ENCODE results near the gene INO80. TPM values are rescaled to one million over a fixed set of nuclear protein-coding genes. Genes with fewer than 3 reads are reported as not detected.
A peak's percentile ranks its signal among the peaks of the same experiment; 100 is the strongest.

INO80 gene
- total RNA-seq, 1 donor from 2014 or later = 20.9 TPM

DNA sequence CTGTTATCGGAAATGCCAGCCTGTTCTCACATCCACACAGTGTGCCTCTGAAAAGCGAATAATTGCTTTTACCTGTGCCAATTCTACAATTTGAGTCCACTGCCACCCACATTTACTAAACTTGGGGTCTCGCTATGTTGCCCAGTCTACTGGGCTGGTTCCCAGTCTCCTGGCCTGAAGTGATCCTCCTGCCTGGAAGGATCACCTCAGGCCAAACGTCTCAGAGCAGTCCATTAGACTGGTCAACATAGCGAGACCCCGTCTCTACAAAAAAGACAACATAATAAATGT, 827 bp upstream of the INO80 start:
- TF ChIP-seq, protein P1, sequence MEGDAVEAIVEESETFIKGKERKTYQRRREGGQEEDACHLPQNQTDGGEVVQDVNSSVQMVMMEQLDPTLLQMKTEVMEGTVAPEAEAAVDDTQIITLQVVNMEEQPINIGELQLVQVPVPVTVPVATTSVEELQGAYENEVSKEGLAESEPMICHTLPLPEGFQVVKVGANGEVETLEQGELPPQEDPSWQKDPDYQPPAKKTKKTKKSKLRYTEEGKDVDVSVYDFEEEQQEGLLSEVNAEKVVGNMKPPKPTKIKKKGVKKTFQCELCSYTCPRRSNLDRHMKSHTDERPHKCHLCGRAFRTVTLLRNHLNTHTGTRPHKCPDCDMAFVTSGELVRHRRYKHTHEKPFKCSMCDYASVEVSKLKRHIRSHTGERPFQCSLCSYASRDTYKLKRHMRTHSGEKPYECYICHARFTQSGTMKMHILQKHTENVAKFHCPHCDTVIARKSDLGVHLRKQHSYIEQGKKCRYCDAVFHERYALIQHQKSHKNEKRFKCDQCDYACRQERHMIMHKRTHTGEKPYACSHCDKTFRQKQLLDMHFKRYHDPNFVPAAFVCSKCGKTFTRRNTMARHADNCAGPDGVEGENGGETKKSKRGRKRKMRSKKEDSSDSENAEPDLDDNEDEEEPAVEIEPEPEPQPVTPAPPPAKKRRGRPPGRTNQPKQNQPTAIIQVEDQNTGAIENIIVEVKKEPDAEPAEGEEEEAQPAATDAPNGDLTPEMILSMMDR (IDR thresholded peaks at IDR 0.05) = no peak
- no peak for DNase-seq (ENCODE audit: extremely low spot score, unreplicated experiment)
- peaks cover 2% of the 10 kb centered on the region for H3K36me3 Mint-ChIP-seq (ENCODE audit: unreplicated experiment)
- no peaks in the 10 kb centered on the region for H3K9me3 Mint-ChIP-seq (ENCODE audit: unreplicated experiment)
- H3K4me1 Mint-ChIP-seq (ENCODE audit: unreplicated experiment) = peaks cover 13% of the 10 kb centered on the region
- H3K27ac Mint-ChIP-seq (ENCODE audit: unreplicated experiment) = peak overlapping the region; percentile 97
- H3K27me3 Mint-ChIP-seq (ENCODE audit: unreplicated experiment) = no peaks in the 10 kb centered on the region
- peak overlapping the region; percentile 89 for H3K4me3 Mint-ChIP-seq (ENCODE audit: unreplicated experiment)

DNA sequence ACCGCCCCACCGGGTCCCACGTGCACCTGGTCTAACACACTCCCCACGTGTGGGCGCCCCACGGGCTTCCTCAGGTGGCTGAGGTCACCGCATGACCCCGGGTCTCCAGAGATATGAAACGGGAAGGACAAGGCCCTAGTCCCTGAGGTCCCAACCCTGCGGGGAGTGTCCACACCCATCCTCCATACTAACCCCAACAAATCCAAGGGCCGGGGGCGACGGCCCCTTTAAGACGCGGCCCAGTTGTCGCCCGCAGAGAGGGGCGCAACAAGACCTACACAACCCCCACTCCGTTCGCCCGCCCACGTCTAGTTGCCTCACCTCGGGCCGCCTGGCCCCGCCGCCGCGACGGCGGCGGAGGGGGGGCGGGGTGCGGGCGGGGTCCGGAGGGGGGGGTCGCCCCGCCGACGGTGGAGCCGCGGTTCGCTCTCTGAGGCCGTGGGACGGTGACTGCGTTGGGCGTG, 396 bp downstream of the INO80 start:
- Mint-ChIP-seq H3K27ac (ENCODE audit: unreplicated experiment) (peak overlapping the region; percentile 97), H3K4me1 (ENCODE audit: unreplicated experiment) (peaks cover 13% of the 10 kb centered on the region), H3K9me3 (ENCODE audit: unreplicated experiment) (no peaks in the 10 kb centered on the region), H3K27me3 (ENCODE audit: unreplicated experiment) (no peaks in the 10 kb centered on the region), H3K4me3 (ENCODE audit: unreplicated experiment) (peak overlapping the region; percentile 89), H3K36me3 (ENCODE audit: unreplicated experiment) (peaks cover 2% of the 10 kb centered on the region)
- TF ChIP-seq, protein P1 (IDR thresholded peaks at IDR 0.05) = no peak
- peak; percentile 84 for DNase-seq (ENCODE audit: extremely low spot score, unreplicated experiment)

DNA sequence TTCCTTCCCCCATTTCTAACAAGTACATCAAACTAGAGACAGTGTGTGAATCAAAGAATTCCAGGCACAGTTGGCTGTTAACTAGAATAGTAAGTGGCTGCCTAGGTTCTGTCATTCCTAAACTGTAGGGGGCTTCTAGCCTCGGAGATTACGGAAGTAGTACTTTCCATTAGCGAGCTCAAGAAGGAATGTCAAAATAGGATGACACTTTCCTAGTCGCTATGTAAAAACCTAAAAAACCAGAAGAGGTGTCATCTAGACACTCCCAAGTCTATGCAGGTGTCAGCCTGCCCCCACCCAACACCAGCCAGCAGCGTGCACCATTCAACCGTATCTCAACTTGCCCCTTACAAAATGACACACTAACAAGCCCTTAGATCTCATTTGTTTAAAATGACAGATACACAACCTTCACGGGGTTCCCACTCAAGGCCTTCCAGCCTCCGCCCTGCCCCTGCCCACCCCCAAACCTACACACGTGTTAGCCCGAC, 874 bp downstream of the INO80 start:
- peak overlapping the region; percentile 97 for H3K27ac Mint-ChIP-seq (ENCODE audit: unreplicated experiment)
- TF ChIP-seq, protein P1 (IDR thresholded peaks at IDR 0.05) = peak; percentile 38
- H3K9me3 Mint-ChIP-seq (ENCODE audit: unreplicated experiment) = no peaks in the 10 kb centered on the region
- H3K27me3 Mint-ChIP-seq (ENCODE audit: unreplicated experiment) = no peaks in the 10 kb centered on the region
- no peak for DNase-seq (ENCODE audit: extremely low spot score, unreplicated experiment)
- H3K4me3 Mint-ChIP-seq (ENCODE audit: unreplicated experiment) = peak overlapping the region; percentile 86
- H3K36me3 Mint-ChIP-seq (ENCODE audit: unreplicated experiment) = peaks cover 2% of the 10 kb centered on the region
- H3K4me1 Mint-ChIP-seq (ENCODE audit: unreplicated experiment) = peaks cover 13% of the 10 kb centered on the region

DNA sequence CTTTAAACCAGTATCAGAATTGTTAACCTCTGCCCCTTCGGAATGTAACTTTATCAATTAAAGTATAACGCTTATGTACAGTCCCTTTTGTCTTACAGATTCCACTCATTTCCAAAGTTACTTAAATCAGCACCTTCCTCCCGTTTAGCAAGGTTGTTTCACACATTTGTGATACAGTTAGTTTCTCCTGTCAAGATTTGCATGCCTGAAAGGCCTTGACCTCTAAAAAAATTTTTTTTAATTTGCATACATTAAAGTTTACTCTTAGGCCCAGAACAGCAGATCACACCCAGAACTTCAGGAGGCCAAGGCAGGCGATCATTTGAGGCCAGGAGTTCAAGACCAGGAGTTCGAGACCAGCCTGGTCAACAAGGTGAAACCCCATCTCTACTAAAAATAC, 9.1 kb downstream of the INO80 start:
- no peaks in the 10 kb centered on the region for H3K27me3 Mint-ChIP-seq (ENCODE audit: unreplicated experiment)
- H3K27ac Mint-ChIP-seq (ENCODE audit: unreplicated experiment) = no peak overlapping the region
- H3K36me3 Mint-ChIP-seq (ENCODE audit: unreplicated experiment) = peaks cover 13% of the 10 kb centered on the region
- peaks cover 9% of the 10 kb centered on the region for H3K4me1 Mint-ChIP-seq (ENCODE audit: unreplicated experiment)
- TF ChIP-seq, protein P1 (IDR thresholded peaks at IDR 0.05) = no peak
- H3K4me3 Mint-ChIP-seq (ENCODE audit: unreplicated experiment) = no peak overlapping the region
- no peak for DNase-seq (ENCODE audit: extremely low spot score, unreplicated experiment)
- H3K9me3 Mint-ChIP-seq (ENCODE audit: unreplicated experiment) = no peaks in the 10 kb centered on the region

DNA sequence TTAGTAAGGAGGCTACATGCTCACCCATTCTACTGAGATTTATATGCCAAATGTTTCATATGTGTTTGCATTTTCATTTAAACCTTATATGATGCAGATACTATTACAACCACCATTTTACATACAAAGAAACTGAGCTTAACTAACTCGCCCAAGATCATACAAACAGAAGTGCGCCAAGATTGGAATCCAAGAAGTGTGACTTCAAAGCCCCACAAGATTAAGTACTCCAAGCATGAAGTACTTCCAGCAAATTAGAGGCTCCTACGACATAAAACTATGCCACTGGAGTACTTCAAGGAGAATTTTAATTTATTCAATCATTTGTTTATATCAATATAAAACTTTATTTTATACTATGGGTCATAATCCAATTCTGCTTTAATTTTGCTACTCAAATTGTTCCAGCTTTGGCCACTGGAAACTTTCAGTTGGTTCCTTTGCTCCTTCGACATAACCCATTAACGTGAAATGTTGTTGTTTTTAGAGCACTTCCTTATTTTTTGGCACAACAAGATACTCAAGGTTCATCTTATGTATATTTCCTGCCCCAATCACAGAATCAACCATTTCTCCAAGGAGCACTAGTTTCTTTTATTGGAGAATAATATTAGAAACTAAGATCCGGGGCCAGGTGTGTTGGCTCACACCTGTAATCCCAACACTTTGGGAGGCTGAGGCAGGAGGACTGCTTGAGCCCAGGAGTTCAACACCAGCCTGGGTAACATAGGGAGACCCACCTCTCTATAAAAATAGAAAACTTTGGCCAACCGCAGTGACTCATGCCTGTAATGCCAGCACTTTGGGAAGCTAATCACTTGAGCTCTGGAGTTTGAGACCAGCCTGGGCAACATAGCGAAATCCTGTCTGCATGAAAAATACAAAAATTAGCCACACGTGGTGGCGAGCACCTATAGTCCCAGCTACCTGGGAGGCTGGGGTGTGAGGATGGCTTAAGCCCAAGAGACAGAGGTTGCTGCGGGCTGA, 10.4 kb downstream of the INO80 start:
- H3K4me1 Mint-ChIP-seq (ENCODE audit: unreplicated experiment) = peaks cover 9% of the 10 kb centered on the region
- no peak overlapping the region for H3K27ac Mint-ChIP-seq (ENCODE audit: unreplicated experiment)
- H3K4me3 Mint-ChIP-seq (ENCODE audit: unreplicated experiment) = no peak overlapping the region
- no peaks in the 10 kb centered on the region for H3K9me3 Mint-ChIP-seq (ENCODE audit: unreplicated experiment)
- no peak for DNase-seq (ENCODE audit: extremely low spot score, unreplicated experiment)
- no peaks in the 10 kb centered on the region for H3K27me3 Mint-ChIP-seq (ENCODE audit: unreplicated experiment)
- TF ChIP-seq, protein P1 (IDR thresholded peaks at IDR 0.05) = no peak
- H3K36me3 Mint-ChIP-seq (ENCODE audit: unreplicated experiment) = peaks cover 13% of the 10 kb centered on the region

Data from osteocyte (in vitro differentiated cells).